ENCODE data around the gene ST8SIA6. TPM values are rescaled to one million over a fixed set of nuclear protein-coding genes. Genes with fewer than 3 reads are reported as not detected.
"Not testable (repeated sequence)": the region's sequence is repeated elsewhere in the genome, so short reads cannot be mapped to it uniquely, and the experiment has no call there.

ST8SIA6 gene
- total RNA-seq (2022) (0.14 TPM in 1 of 2 replicates, not detected in the other), Bru-seq, nascent RNA (percentile 10 among the genes with signal in this experiment), BruChase-seq, experiment 1, labeled RNA remaining after a 6-hour chase (percentile 17 among the genes with signal in this experiment), BruChase-seq, experiment 2, labeled RNA remaining after a 2-hour chase (percentile 17 among the genes with signal in this experiment)
- long read RNA-seq: 0 reads

GRCh38 chr10:17454161-17455014 is at the start of gene ST8SIA6:
Gene ST8SIA6 (minus strand): TSS chr10:17454595. CDS start chr10:17454255, 340 bp downstream.
- Mint-ChIP-seq H3K36me3 (ENCODE audit: insufficient read depth, unreplicated experiment) (peaks cover 13% of the 10 kb centered on the region), H3K27me3 (ENCODE audit: unreplicated experiment) (peaks cover 37% of the 10 kb centered on the region), H3K27ac (ENCODE audit: unreplicated experiment) (peak within 1 kb of the TSS; percentile 33), H3K9me3 (ENCODE audit: low read depth, unreplicated experiment) (peaks cover 3% of the 10 kb centered on the region), H3K4me1 (ENCODE audit: low read depth, unreplicated experiment) (no peaks in the 10 kb centered on the region), H3K4me3 (ENCODE audit: low read depth, unreplicated experiment) (peak within 1 kb of the TSS; percentile 81)
- peak; percentile 63 for DNase-seq
- TF ChIP-seq, protein P1, sequence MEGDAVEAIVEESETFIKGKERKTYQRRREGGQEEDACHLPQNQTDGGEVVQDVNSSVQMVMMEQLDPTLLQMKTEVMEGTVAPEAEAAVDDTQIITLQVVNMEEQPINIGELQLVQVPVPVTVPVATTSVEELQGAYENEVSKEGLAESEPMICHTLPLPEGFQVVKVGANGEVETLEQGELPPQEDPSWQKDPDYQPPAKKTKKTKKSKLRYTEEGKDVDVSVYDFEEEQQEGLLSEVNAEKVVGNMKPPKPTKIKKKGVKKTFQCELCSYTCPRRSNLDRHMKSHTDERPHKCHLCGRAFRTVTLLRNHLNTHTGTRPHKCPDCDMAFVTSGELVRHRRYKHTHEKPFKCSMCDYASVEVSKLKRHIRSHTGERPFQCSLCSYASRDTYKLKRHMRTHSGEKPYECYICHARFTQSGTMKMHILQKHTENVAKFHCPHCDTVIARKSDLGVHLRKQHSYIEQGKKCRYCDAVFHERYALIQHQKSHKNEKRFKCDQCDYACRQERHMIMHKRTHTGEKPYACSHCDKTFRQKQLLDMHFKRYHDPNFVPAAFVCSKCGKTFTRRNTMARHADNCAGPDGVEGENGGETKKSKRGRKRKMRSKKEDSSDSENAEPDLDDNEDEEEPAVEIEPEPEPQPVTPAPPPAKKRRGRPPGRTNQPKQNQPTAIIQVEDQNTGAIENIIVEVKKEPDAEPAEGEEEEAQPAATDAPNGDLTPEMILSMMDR (IDR thresholded peaks at IDR 0.05; ENCODE audit: unreplicated experiment): no peak
- intact Hi-C loops (cut with micrococcal nuclease; ENCODE audit: unreplicated experiment): loop anchor here (10.0 kb wide), 1 partner anchor 130 kb away; no protein-coding TSS in a partner anchor
- CTCF ChIA-PET: interaction anchor here (0.7 kb wide), 1 partner anchor 22 kb away, joined by 3 read pairs; no protein-coding TSS in a partner anchor
- no TSS peak for BruUV-seq (replicated peaks)

- no peak overlapping the region for H3K4me3 Mint-ChIP-seq (ENCODE audit: low read depth, unreplicated experiment)
- CTCF ChIA-PET: interaction anchor here (0.7 kb wide), 1 partner anchor 15 kb away, joined by 3 read pairs; no protein-coding TSS in a partner anchor
Measured at GRCh38 chr10:17503795-17504194, 49.4 kb upstream of the ST8SIA6 start.

GRCh38 chr10:17502814-17503213 is 48.4 kb upstream of the ST8SIA6 start:
- intact Hi-C loops (cut with micrococcal nuclease; ENCODE audit: unreplicated experiment): no loop called here
- no peak overlapping the region for H3K27ac Mint-ChIP-seq (ENCODE audit: unreplicated experiment)
- CTCF ChIA-PET: interaction anchor here (0.6 kb wide), 1 partner anchor 96 kb away, joined by 4 read pairs; no protein-coding TSS in a partner anchor
- H3K36me3 Mint-ChIP-seq (ENCODE audit: insufficient read depth, unreplicated experiment): peaks cover 4% of the 10 kb centered on the region
- H3K9me3 Mint-ChIP-seq (ENCODE audit: low read depth, unreplicated experiment): no peaks in the 10 kb centered on the region
- TF ChIP-seq, protein P1 (IDR thresholded peaks at IDR 0.05; ENCODE audit: unreplicated experiment): no peak
- H3K4me1 Mint-ChIP-seq (ENCODE audit: low read depth, unreplicated experiment): no peaks in the 10 kb centered on the region
- BruUV-seq (replicated peaks): no TSS peak
- DNase-seq: no peak
- no peaks in the 10 kb centered on the region for H3K27me3 Mint-ChIP-seq (ENCODE audit: unreplicated experiment)
- H3K4me3 Mint-ChIP-seq (ENCODE audit: low read depth, unreplicated experiment): no peak overlapping the region

More at GRCh38 chr10:17503795-17504194, 49.4 kb upstream of the ST8SIA6 start:
- BruUV-seq (replicated peaks): no TSS peak
- H3K27ac Mint-ChIP-seq (ENCODE audit: unreplicated experiment): no peak overlapping the region
- H3K36me3 Mint-ChIP-seq (ENCODE audit: insufficient read depth, unreplicated experiment): peaks cover 4% of the 10 kb centered on the region
- no peak for DNase-seq
- no peaks in the 10 kb centered on the region for H3K9me3 Mint-ChIP-seq (ENCODE audit: low read depth, unreplicated experiment)
- H3K27me3 Mint-ChIP-seq (ENCODE audit: unreplicated experiment): no peaks in the 10 kb centered on the region
- intact Hi-C loops (cut with micrococcal nuclease; ENCODE audit: unreplicated experiment): no loop called here
- TF ChIP-seq, protein P1 (IDR thresholded peaks at IDR 0.05; ENCODE audit: unreplicated experiment): no peak
- H3K4me1 Mint-ChIP-seq (ENCODE audit: low read depth, unreplicated experiment): no peaks in the 10 kb centered on the region

- H3K36me3 Mint-ChIP-seq (ENCODE audit: insufficient read depth, unreplicated experiment); H3K4me3 Mint-ChIP-seq (ENCODE audit: low read depth, unreplicated experiment); DNase-seq; H3K9me3 Mint-ChIP-seq (ENCODE audit: low read depth, unreplicated experiment); H3K27me3 Mint-ChIP-seq (ENCODE audit: unreplicated experiment); intact Hi-C loops (cut with micrococcal nuclease; ENCODE audit: unreplicated experiment); CTCF ChIA-PET; H3K27ac Mint-ChIP-seq (ENCODE audit: unreplicated experiment); BruUV-seq (replicated peaks): not testable (repeated sequence)
- H3K4me1 Mint-ChIP-seq (ENCODE audit: low read depth, unreplicated experiment): peaks cover 11% of the 10 kb centered on the region
Measured at GRCh38 chr10:17499014-17499413, 44.6 kb upstream of the ST8SIA6 start.
